SK-N-SH (cell line): ENCODE measurements around the gene ZC3H7A. TPM values are rescaled to one million over a fixed set of nuclear protein-coding genes. Genes with fewer than 3 reads are reported as not detected.

Source experiments
- CTCF ChIA-PET: fragments of 300-600, 350-600 bp; formaldehyde crosslinking; extraction: SDS; loops from one replicate; lab custom pipeline; 2021; lab: Yijun Ruan, JAX
- POLR2A ChIA-PET: fragments of 350-600 bp; sonication (Branson Sonifier 250); formaldehyde crosslinking; extraction: SDS; loops from one replicate; lab custom pipeline; 2020; ENCODE audit warnings: antibody characterized with exemption, inconsistent platforms; lab: Yijun Ruan, JAX
- DNase-seq: peaks from one replicate; pipeline ENCODE4 v3.0.0; 2012
- H2AFZ ChIP-seq: fragments of 200-600 bp; sonication (generic); 2 replicates; pipeline ENCODE4 v1.8.1; 2016; ENCODE audit warnings: antibody characterized with exemption, mild to moderate bottlenecking, low read depth
- H3F3A ChIP-seq: fragments of 200-600 bp; sonication (generic); replicated peaks from 2 replicates; pipeline ENCODE3; 2016; ENCODE audit warnings: antibody characterized with exemption, mild to moderate bottlenecking; ENCODE audit not compliant: insufficient read depth
- H3K27ac ChIP-seq, 2 experiments: fragments of 200-500 bp in 1 of 2; fragments of 200-600 bp in 1 of 2; sonication (Bioruptor generic) in 1 of 2; sonication (generic), shearing (Covaris generic) in 1 of 2; 2 replicates each; pipeline versions ENCODE4 v1.5.1 to v1.6.1; 2014 to 2016; ENCODE audit warnings: low read depth in 2 of 2, inconsistent platforms in 1 of 2, low read length in 1 of 2, mild to moderate bottlenecking in 1 of 2, mixed read lengths in 1 of 2
- H3K27me3 ChIP-seq: fragments of 200-600 bp; sonication (generic), shearing (Covaris generic); 2 replicates; pipeline ENCODE4 v1.6.1; 2016; ENCODE audit warnings: mixed run types; ENCODE audit not compliant: insufficient read depth
- H3K36me3 ChIP-seq, 2 experiments: fragments of 200-500 bp in 1 of 2; fragments of 200-600 bp in 1 of 2; sonication (Bioruptor generic) in 1 of 2; sonication (generic) in 1 of 2; replicated peaks in 1 of 2; 2 replicates each; pipeline versions ENCODE3 to v1.5.1; 2014 to 2016; ENCODE audit warnings: low read length in 1 of 2, mild to moderate bottlenecking in 1 of 2; ENCODE audit not compliant: insufficient read depth in 2 of 2, control insufficient read depth in 1 of 2
- H3K4me1 ChIP-seq, 2 experiments: fragments of 200-500 bp in 1 of 2; fragments of 200-600 bp in 1 of 2; sonication (Bioruptor generic) in 1 of 2; sonication (generic), shearing (Covaris generic) in 1 of 2; 2 replicates each; pipeline versions ENCODE4 v1.5.1 to v1.6.1; 2014 to 2016; ENCODE audit warnings: low read depth in 1 of 2, low read length in 1 of 2, mixed run types in 1 of 2; ENCODE audit not compliant: insufficient read depth in 2 of 2, control insufficient read depth in 1 of 2
- H3K4me2 ChIP-seq: fragments of 200-600 bp; sonication (generic), shearing (Covaris generic); 2 replicates; pipeline ENCODE4 v1.6.1; 2017; ENCODE audit warnings: mixed run types
- H3K4me3 ChIP-seq, 2 experiments: fragments of 200-500 bp in 1 of 2; fragments of 200-600 bp in 1 of 2; sonication (Bioruptor generic) in 1 of 2; sonication (generic), shearing (Covaris generic) in 1 of 2; 2 replicates each; pipeline versions ENCODE4 v1.5.1 to v1.8.1; 2014 to 2016; ENCODE audit warnings: low read depth in 2 of 2, inconsistent platforms in 1 of 2, low read length in 1 of 2, mild to moderate bottlenecking in 1 of 2, mixed read lengths in 1 of 2, moderate library complexity in 1 of 2
- H3K79me2 ChIP-seq: fragments of 200-600 bp; sonication (generic); 2 replicates; pipeline ENCODE4 v1.8.1; 2017; ENCODE audit warnings: mild to moderate bottlenecking; ENCODE audit not compliant: insufficient read depth
- H3K9ac ChIP-seq: fragments of 200-600 bp; sonication (generic); 2 replicates; pipeline ENCODE4 v1.6.1; 2017; ENCODE audit warnings: mixed run types
- H3K9me2 ChIP-seq: fragments of 200-600 bp; sonication (generic); 2 replicates; pipeline ENCODE4 v1.6.1; 2017; ENCODE audit warnings: mixed run types
- H3K9me3 ChIP-seq: fragments of 200-600 bp; sonication (generic); 2 replicates; pipeline ENCODE4 v1.6.1; 2017; ENCODE audit warnings: mixed run types, mild to moderate bottlenecking, moderate library complexity
- H4K20me1 ChIP-seq: fragments of 200-600 bp; sonication (generic); 2 replicates; pipeline ENCODE4 v1.6.1; 2017; ENCODE audit warnings: mild to moderate bottlenecking, mixed run types; ENCODE audit not compliant: insufficient read depth
- CTCF ChIP-seq: fragments of 200-600 bp; sonication (generic); IDR thresholded peaks from 2 replicates; pipeline ENCODE4 v1.6.1; 2017; ENCODE audit warnings: antibody characterized with exemption, mild to moderate bottlenecking, moderate library complexity
- EP300 ChIP-seq, 2 experiments: IDR thresholded peaks; 2 replicates each; pipeline versions ENCODE4 v1.4.0 to v1.6.1; 2012; ENCODE audit warnings: borderline replicate concordance in 1 of 2, low read depth in 1 of 2, low read length in 1 of 2
- EZH2phosphoT487 ChIP-seq: fragments of 200-600 bp; sonication (generic); IDR thresholded peaks from 2 replicates; pipeline ENCODE4 v1.6.1; 2017; ENCODE audit warnings: low read depth, mixed run types, mild to moderate bottlenecking, antibody characterized with exemption, moderate library complexity, borderline replicate concordance
- FOSL2 ChIP-seq: IDR thresholded peaks from 2 replicates; pipeline ENCODE4 v1.4.0; 2012; ENCODE audit warnings: low read depth, mild to moderate bottlenecking, moderate library complexity, borderline replicate concordance
- FOXJ3 ChIP-seq: sonication (generic); formaldehyde crosslinking; IDR thresholded peaks from 2 replicates; pipeline ENCODE4 v1.5.1; 2020; ENCODE audit warnings: mild to moderate bottlenecking, missing genetic modification reagents
- IRF3 ChIP-seq: fragments of 150-350 bp; IDR thresholded peaks from 2 replicates; pipeline ENCODE4 v1.6.1; 2016; ENCODE audit warnings: mild to moderate bottlenecking, low read depth, low read length
- MXI1 ChIP-seq: IDR thresholded peaks from 2 replicates; pipeline ENCODE4 v1.6.1; 2012; ENCODE audit warnings: mild to moderate bottlenecking, low read depth, low read length, improper control_type of control experiment
- NFIC ChIP-seq: IDR thresholded peaks from 2 replicates; pipeline ENCODE4 v1.4.0; 2012; ENCODE audit warnings: borderline replicate concordance
- NRF1 ChIP-seq: IDR thresholded peaks from 2 replicates; pipeline ENCODE4 v1.6.1; 2012; ENCODE audit warnings: low read depth, mild to moderate bottlenecking, low read length
- SIN3A ChIP-seq: IDR thresholded peaks from 2 replicates; pipeline ENCODE4 v1.6.1; 2012; ENCODE audit warnings: low read depth, mild to moderate bottlenecking, low read length, moderate library complexity, borderline replicate concordance
- SMC3 ChIP-seq: IDR thresholded peaks from 2 replicates; pipeline ENCODE4 v1.6.1; 2012; ENCODE audit warnings: low read depth, low read length, improper control_type of control experiment
- TAF1 ChIP-seq: IDR thresholded peaks from 2 replicates; pipeline ENCODE4 v1.6.1; 2012; ENCODE audit warnings: low read depth, mild to moderate bottlenecking, low read length, moderate library complexity, borderline replicate concordance
- TCF12 ChIP-seq: IDR thresholded peaks from 2 replicates; pipeline ENCODE4 v1.4.0; 2012
- TEAD4 ChIP-seq: IDR thresholded peaks from 2 replicates; pipeline ENCODE4 v1.4.0; 2012; ENCODE audit warnings: mild to moderate bottlenecking, borderline replicate concordance; ENCODE audit not compliant: insufficient read depth
- YY1 ChIP-seq: IDR thresholded peaks from 2 replicates; pipeline ENCODE4 v1.4.0; 2012; ENCODE audit warnings: low read depth, mild to moderate bottlenecking
- ZBTB33 ChIP-seq: IDR thresholded peaks from 2 replicates; pipeline ENCODE4 v1.4.0; 2012; ENCODE audit warnings: low read depth, borderline replicate concordance
- WGBS: methylation state at CpG from one replicate; pipeline ENCODE4 v1.1.6; 2017; ENCODE audit warnings: low lambda C conversion rate; 5-methylcytosine and 5-hydroxymethylcytosine counted together
- polyA plus RNA-seq, 3 experiments: library from polyadenylated mRNA; depleted of rRNA; stranded (reverse); fragments of >200 nt; gene quantifications; 2 replicates each; pipeline ENCODE4 v1.2.3, GENCODE V29; 2012

ZC3H7A gene
- polyA plus RNA-seq, 1 of the 3 experiments (the other 2 are of a cell fraction) = 31.9 TPM

- Histone ChIP-seq H3K27ac (no peak overlapping the region), H3K79me2 (peaks cover 36% of the 10 kb centered on the region), H3K9me3 (no peaks in the 10 kb centered on the region), H4K20me1 (no peaks in the 10 kb centered on the region)
- DNase-seq = no peak
- TF ChIP-seq YY1 (no peak), MXI1 (no peak), TCF12 (no peak), FOSL2 (no peak), EP300 (IDR thresholded peaks at IDR 0.05; ENCODE audit: borderline replicate concordance in 1 of 2, low read depth in 1 of 2, low read length in 1 of 2) (no peak), EZH2phosphoT487 (no peak), IRF3 (no peak), SIN3A (no peak), CTCF (no peak), NFIC (no peak), ZBTB33 (no peak), TEAD4 (no peak), TAF1 (no peak), FOXJ3 (CRISPR knock-in tag) (no peak), SMC3 (no peak), NRF1 (no peak)
- TF ChIP-seq, all 33 proteins: peak for 0
- Histone ChIP-seq H3K4me1 (peaks cover 0 to 4% of the 10 kb centered on the region in 2 experiments; a peak in 1 of 4 replicates), H3F3A (peaks cover 10% of the 10 kb centered on the region), H3K4me2 (no peak overlapping the region), H3K27me3 (no peaks in the 10 kb centered on the region), H2AFZ (no peak overlapping the region), H3K9me2 (no peaks in the 10 kb centered on the region), H3K4me3 (no peak overlapping the region), H3K36me3 (peaks cover 25 to 66% of the 10 kb centered on the region in 2 experiments), H3K9ac (no peak overlapping the region)
- ChIA-PET POLR2A (interaction anchor here (0.6 kb wide), 1 partner anchor 28 kb away, joined by 3 read pairs; no protein-coding TSS in a partner anchor), CTCF (interaction anchor here (0.9 to 7.5 kb wide), 18 partner anchors 9 to 342 kb away, joined by 3 to 103 read pairs (median 6); no protein-coding TSS in a partner anchor)
- 93% methylated on average over 8 of the region's 8 CpGs for WGBS
Measured at GRCh38 chr16:11715246-11715947, 81.7 kb downstream of the ZC3H7A start.
